ENCODE data around the gene DUSP28.

DNA sequence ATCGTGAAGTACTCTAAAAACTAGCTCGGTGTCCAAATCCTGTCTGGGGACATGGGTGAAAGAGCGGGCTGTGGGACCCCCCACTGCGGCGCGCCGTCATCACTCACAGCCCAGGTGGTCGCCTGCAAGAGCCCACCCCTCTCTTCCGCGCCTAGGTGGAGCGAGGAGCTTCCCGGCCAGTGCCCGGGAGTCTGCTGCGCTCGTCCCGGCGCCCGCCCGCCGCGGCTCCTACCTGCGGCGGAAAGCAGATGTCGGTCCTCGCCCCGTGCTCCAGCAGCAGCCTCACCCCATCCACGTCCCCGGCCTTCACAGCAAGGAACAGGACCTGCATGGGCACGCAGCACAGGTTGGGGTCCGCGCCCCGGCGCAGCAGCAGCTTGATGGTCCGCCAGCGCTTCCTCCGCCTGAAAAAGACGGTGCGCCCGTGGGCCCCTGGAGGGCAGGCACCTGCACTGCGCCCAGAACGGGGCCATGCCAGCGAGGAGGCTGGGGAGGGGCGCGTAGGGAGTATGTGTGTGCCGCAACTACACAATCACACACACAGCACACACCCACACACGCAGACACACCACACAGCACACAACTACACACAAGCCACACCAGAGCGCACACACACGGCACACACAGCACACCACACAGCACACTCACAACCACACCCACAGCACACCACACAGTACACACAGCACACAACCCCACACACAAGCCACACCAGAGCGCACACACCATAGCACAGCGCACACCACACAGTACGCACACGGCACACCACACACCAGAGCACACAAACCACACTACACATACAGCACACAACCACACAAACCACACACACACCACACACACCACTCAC, 39.8 kb upstream of the DUSP28 start:
- no peak for TF ChIP-seq CTCF (IDR thresholded peaks at IDR 0.05 in 4 of 5, conservative IDR thresholded peaks at IDR 0.05 in 1 of 5)
- no peak for TF ChIP-seq POLR2A (IDR thresholded peaks at IDR 0.05)

Data from gastrocnemius medialis (tissue), 4 donors.